AG10803 (cell line): ENCODE measurements around the gene RNASET2.

Experiments used
- DNase-seq: peaks from one replicate; pipeline ENCODE4 v3.0.0; 2010; ENCODE audit warnings: low read depth
- H3K4me3 ChIP-seq: 2 replicates; pipeline ENCODE4 v1.5.1; 2011; ENCODE audit warnings: mild to moderate bottlenecking, low read length, control low read depth
- CTCF ChIP-seq: conservative IDR thresholded peaks from 2 replicates; pipeline ENCODE4 v1.5.1; 2011; ENCODE audit warnings: mild to moderate bottlenecking, low read length, control low read depth, inconsistent platforms

Gene RNASET2

GRCh38 chr6:166905505-166906134 lies 50.7 kb downstream of the RNASET2 start:
- H3K4me3 ChIP-seq = no peak overlapping the region
- no peak for TF ChIP-seq CTCF
- no peak for DNase-seq

DNA sequence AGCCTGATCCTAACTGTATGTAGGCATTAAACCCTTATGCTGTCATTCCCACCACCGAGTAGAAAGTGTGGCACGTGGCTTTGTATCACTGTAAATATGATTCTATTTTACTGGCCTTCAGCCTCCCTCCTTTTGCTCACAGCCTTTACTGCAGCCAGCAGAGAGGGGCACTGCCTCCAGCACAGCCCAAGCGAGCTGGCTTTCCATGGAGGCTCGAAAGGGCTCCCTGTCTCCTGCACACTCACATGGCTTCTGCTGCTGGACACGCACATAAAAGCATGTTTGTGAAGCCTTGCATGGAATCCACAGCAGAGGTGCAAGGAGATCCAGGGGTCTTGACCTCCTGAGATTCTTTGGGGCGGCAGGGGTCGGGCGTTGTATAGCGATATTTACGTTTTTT lies 51.3 kb downstream of the RNASET2 start:
- TF ChIP-seq CTCF = no peak
- no peak for DNase-seq
- no peak overlapping the region for H3K4me3 ChIP-seq

DNA sequence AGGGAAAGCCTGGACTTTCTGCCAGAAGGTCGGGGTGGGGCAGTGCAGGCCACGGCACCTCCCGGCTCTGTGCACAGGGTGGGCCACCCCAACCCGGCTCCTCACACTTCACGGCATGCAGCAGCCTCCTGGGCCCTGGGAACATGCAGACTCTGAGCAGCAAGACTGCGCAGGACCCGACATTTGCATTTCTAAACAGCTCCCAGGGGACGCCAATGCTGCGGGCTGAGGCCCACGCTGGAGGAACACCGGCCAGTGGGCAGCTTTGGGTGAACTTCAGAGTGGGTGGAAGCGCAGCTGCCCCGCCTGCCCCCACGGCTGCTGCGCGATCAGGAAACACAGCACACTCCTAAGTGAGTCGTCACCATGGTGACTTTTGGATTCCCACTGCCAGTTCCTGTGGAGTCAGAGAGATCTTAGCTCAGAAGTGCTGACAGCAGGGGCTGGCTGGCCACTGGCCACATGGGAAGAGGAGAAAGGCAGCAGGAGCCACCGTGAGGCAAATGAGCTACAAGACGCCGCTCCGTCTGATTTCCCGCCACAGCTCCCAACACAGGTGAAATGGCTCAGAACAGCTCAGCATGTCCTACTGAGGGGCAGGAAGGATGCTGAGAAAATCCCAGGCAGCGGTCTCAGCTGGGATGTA lies 52.1 kb downstream of the RNASET2 start:
- H3K4me3 ChIP-seq = no peak overlapping the region
- DNase-seq = no peak
- no peak for TF ChIP-seq CTCF

DNA sequence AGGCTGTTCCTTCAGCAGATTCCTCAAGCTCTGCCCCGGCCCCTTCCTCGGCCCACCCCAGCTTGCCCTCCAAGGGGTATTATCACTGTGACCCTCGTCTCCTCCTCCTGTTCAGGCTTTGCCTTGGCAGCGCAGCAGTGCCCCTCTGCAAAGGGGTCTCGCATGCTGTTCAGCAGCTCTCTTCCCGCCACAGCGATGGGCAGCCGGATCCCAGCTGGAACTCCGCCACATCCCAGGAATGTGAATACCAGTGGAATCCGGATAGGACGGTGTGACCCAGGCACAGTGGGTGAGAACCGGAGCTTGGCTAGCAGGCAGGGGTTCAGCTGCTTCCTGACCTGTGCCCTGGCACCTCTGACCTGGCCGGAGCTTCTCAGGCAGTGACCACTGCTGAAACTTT lies 52.9 kb downstream of the RNASET2 start:
- H3K4me3 ChIP-seq = no peak overlapping the region
- TF ChIP-seq CTCF = no peak
- no peak for DNase-seq

GRCh38 chr6:166903027-166903426 lies 53.3 kb downstream of the RNASET2 start:
- DNase-seq = no peak
- TF ChIP-seq CTCF = no peak

DNA sequence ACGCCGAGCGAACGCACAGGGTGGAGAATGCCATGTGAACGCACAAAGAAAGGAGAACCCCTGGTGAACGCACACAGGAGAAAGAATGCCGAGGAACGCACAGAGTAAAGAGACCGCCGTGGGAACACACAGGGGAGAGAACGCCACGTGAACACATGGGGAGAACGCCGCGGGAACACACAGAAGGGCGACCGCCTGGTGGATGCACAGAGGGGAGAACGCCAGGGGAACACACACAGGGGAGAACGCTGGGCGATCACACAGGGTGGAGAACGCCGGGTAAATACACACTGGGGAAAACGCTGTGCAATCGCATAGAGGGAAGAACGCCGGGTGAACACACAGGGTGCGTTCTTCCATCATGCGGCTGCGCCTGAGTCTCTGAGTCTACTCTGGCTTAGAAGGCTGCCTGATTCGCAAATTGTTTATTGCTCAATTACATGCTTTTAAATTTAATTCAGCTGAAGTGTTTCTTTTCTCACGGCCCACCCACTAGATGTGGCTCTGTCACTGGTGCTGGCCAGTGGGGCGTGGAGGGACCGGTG lies 54.1 kb downstream of the RNASET2 start:
- H3K4me3 ChIP-seq = no peak overlapping the region
- DNase-seq = no peak
- TF ChIP-seq CTCF = no peak

More at GRCh38 chr6:166903027-166903426, 53.3 kb downstream of the RNASET2 start:
- H3K4me3 ChIP-seq = no peak overlapping the region

GRCh38 chr6:166901626-166902025 lies 54.7 kb downstream of the RNASET2 start:
- no peak overlapping the region for H3K4me3 ChIP-seq
- DNase-seq = no peak
- no peak for TF ChIP-seq CTCF
